GM18499 (cell line): ENCODE measurements around the gene ARRB2.
A peak's percentile ranks its signal among the peaks of the same experiment; 100 is the strongest.
"Not testable (repeated sequence)": the region's sequence is repeated elsewhere in the genome, so short reads cannot be mapped to it uniquely, and the experiment has no call there.

Experiments used
- ATAC-seq: cut with Tn5 transposase; IDR thresholded peaks from one replicate; pipeline ENCODE4 v1.9.1; 2021; ENCODE audit warnings: moderate number of reproducible peaks; ENCODE audit not compliant: insufficient read depth, unreplicated experiment

ARRB2 gene

DNA sequence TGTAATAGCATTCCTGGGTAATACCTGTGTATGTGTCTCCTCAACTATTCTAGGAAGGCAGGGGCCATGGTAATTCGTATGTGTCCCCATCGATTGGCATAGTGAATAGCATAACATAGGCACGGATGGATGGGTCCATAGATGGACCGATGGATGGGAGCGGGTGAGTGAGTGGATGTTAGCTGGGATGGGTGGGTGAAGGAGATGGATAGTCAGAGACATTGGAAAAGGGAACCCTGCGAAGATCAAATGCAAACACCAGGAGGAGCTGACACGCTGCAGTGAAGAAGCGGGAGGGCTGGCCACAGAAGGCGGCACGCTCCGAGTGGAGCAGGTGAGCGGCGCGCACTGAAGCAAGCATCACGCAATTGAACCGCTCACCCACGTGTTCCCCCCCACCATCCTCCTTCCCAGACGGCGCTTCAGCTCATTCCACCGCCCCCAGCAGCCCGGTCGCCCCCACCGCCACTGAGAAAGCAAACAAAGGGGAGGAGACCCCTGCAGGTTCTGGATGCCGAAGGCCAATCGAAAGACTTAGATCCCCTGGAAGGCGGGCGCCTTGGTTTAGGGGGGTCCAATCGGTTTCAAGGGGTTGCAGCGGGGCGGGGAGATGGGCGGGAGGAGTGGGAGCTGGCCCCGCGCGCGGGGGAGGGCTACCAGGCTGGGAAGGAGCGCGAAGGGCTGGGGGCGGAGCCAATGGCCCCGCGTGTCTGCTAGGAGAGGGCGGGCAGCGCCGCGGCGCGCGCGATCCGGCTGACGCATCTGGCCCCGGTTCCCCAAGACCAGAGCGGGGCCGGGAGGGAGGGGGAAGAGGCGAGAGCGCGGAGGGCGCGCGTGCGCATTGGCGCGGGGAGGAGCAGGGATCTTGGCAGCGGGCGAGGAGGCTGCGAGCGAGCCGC is at the start of gene ARRB2:
TSS of gene ARRB2 (plus strand) at position 839 of the 899 bp plus-strand sequence. CDS start 90 bp downstream, outside the sequence.
- peak; percentile 33 for ATAC-seq

DNA sequence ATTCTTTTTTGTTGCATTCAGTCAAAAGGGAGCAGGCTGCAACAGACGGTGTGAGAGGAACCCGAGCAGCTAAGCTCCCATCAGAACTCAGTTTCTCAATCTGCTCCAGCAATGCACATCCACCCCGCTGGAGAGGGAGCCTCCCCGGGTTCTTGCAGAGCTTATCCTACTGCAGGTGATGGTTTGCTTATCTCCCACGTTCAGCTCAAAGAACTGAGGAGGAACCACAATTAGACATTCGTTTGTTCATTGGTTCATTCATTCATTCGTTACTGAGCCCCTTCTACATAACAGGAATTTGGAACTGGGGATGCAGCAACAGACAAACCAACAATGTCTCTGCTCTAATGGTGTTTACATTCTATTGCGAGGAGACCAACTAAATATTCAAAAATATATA is 46.7 kb upstream of the ARRB2 start:
- no peak for ATAC-seq

DNA sequence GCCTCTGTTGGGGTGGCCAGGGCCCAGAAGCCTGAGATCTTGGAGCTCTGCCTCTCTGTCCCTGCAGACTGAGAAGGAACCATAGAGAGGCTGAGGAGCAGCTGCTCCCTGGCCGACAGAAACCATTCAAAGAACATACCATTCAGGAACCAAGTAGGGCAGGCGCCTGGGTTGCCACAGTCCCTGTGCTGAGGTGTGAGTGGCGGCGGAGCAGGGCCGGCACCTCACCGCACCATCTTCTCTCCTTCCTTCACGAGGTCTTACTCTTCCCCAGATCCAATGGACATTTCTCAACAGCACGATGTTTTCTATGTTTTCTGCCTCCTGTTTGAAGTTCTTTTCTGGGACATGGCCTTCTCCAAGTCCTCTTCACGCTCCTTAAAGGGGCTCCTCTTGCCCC is 46.2 kb upstream of the ARRB2 start:
- ATAC-seq = no peak

DNA sequence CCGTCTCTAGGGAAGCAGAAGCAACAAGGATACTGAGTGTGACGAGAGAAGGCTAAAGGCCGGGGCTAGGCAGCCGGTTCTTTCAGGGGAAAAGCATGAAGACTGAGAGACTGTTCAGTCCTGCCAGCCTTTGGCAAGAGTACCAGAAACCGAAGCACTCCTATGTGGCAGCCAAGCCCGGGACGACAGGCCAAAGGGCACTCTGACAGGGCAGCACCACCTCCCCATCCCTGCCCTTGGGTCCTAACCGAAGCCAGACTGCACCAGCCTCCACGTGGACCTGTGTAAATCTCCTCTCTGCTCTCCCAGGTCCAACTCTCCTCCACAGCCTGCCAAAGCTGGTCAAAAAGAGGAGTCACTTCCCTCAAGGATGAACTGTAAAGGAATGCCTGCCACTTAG is 45.4 kb upstream of the ARRB2 start:
- ATAC-seq = no peak

DNA sequence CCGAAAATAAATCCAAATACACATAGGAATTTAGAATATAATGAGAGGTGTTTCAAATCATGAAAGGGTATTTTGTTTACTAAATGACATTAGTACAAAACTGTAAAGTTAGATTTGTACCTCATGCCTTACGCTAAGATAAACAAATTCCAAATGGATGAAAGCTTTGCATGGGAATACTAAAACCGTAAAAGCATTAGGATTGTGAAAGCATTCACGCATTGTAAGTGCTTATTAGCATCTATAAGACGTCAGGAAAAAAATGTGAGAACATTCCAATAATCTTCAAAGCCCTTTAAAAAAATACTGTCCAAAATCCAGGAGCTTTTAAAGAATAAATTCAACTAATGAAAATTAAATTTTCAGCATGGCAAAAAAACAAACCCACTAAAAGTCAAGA is 44.1 kb upstream of the ARRB2 start:
- ATAC-seq = no peak

DNA sequence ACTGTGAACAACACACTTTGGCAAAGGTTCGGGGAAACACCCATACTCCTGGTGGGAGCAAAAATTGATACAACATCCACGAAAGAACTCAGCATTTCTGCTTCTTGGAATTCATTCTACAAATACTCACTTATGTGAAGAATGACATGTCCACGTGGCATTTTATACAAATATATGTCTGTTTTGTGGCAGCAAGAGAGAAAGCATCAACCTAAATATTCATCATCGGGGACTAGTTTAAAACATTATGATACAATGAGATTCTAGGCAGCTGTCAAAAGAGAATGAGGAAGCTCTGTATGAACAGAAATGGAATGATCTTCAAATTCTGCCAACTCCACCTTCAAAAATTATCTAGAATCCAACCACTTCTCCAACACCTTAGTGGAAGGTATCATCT is 43.3 kb upstream of the ARRB2 start:
- no peak for ATAC-seq

DNA sequence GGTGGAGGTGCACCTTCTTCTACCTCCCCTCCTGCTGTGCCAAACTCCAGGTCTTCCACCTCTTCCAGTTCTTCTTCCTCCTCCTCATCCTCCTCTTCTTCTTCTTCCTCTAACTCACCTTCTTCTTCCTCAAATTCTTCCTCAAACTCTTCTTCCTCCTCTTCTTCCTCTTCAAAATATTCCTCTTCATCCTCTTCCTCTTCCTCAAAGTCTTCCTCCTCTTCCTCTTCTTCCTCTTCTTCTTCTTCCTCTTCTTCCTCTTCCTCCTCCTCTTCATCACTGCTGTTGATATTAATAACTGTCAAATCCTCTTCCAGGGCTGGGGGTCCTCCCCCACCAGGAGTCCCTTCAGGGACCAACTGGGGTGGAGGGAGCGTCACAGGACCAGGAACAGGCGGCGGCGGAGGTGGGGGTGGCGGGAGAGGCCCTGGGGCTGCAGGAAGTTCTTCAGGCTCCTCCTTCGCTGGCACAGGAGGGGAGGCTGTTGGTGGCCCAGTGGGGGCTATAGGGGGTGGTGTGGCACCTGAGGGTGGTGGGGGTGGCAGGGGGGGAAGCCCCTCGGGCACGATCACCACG is 38.3 kb upstream of the ARRB2 start:
- no peak for ATAC-seq

DNA sequence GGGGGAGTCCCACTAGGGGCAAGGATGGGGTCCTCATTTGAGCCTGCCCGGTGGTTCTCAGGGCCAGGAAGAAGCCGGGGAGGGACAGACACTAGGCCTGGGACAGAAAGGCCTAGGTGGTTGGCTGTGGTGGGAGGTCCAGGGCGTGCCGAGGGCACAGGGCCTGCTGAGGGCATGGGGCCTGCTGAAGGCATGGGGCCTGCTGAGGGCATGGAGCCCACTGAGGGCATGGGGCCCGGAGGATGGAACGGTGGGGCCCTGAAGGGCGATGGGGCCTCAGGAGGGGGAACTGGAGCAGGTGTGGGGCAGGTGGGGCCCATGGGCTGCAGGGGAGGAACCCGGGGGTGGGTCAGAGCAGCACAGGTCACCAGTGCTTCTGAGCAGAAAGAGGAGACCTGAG is 37.7 kb upstream of the ARRB2 start:
- no peak for ATAC-seq

GRCh38 chr17:4673169-4673568 is 37.3 kb upstream of the ARRB2 start:
- no peak for ATAC-seq

DNA sequence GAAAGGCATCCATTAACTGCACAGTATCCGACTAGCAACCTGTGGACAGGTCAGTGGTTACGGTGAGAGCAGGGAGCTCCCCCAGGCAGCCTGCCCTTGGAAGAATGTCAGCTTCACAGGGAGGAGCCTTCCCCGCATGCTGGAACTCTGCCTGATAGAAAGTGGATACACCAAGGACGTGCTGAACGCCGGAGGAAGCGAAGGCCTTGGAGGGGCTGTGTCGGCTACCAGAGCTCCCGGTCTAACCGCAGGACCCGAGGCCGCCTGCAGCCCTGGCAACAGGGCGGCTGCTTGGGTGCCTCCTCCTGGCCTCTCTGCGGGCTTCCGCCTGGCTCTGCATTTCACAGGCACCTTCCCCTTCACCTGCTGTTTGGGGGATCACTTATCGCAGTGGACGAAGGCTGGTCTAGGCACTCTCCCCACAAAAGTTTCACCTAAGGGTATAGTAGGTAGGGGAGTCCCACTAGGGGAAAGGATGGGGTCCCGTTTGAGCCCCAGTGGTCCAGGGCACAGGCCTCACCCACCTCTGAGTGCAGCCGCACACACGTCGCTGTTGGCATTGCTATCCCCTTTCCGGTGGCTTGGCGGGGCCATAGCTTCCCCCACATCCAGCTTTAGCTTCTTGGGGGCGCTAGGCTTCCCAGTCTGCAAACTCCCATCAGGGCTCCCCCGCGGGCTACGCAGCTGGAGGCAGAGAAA is 36.3 kb upstream of the ARRB2 start:
- no peak for ATAC-seq

DNA sequence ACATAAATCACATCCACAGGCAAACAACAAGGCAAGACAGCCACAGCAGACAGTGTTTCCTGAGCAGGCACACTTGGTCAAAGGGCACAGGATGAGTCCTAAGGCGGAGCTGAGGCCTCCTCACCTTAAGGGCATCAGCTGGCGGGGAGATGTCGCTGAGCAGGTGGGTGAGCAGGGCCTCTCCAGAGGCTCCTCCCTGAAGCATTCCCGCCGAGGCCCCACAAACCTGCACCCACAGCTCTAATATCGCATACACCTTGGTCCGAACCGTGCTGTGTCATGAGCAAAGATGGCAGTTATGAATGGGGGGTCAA is 35.8 kb upstream of the ARRB2 start:
- no peak for ATAC-seq

DNA sequence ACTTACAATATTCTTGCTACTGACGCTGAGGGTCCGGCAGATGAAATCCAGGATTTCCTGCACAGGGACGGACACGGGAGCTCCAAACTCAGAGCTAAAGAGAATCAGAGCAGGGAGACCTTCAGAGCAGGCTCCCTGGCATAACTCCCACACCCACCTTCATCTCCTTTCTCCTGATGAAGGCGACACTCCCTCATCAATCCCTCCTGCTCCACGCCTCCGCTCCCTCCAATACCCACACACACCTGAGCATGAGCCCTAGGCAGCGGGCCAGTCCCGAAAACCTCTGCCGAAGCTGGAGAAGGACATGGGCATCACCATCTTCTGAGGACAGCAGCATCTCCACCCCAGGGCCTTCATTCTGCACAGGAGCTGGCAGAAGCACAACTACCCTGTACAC is 34.6 kb upstream of the ARRB2 start:
- no peak for ATAC-seq

DNA sequence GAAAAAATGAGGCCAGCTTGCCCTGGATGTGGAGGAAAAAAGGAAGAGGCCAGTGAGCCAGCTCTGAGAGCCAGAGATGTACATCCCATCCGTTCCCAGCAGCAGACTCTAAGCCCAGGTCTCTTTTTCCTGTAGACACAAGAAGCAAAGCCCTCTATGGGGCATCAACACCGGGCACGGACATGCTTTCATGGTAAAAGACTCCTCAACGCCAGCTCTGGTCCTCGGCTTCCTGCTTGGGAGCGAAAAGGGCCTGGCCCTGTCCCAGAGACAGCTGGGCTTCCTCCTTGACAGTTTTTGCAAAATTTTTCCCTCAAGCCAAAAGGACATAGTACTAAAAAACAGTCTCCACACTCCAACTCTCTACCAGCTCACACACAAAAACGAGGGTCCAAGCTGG is 33.6 kb upstream of the ARRB2 start:
- no peak for ATAC-seq

DNA sequence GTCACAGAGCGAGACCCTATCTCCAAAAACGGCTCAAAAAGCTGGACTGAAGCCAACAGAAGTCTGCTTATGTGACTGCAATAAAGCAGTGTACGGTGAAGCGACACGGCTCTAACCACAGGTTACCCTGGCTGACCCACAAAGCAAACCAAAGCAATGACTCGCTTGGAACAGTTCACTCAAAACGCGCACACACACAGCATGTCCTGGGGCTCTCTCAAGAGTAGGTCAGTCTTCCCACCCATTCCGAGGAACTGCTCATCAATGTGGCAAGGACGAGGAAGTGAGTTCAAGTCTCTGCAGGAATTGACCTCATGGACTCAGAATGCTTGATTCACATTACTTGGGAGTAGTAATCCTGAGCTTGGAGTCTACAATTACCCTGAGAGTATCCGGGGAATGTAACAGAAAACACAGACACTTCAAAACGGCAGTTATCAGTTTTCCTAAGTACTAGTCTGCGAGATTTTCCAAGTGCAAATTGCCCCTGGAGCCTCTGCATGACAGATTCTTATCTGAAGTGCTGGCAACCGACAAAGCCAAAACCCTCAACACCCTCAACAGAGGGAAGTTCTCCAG is 31.9 kb upstream of the ARRB2 start:
- ATAC-seq = no peak

- ATAC-seq = no peak
Measured at GRCh38 chr17:4679658-4680057, 30.8 kb upstream of the ARRB2 start.

DNA sequence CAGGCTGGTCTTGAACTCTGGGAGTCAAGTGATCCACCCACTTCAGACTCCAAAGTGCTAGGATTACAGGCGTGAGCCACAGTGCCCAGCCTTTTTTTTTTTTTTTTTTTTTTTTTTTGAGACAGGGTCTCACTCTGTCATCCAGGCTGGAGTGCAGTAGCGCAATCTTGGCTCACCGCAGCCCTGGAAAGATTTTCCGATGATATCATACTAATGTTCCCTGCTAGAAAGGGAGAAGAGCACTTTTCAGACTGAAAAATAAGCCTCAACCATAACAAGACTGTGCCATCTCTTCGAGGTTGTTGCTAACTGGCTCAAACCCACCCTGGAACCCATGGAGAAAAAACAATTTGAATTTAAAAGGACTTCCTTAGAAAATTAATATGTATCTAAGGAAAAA is 26.7 kb upstream of the ARRB2 start:
- ATAC-seq = not testable (repeated sequence)

DNA sequence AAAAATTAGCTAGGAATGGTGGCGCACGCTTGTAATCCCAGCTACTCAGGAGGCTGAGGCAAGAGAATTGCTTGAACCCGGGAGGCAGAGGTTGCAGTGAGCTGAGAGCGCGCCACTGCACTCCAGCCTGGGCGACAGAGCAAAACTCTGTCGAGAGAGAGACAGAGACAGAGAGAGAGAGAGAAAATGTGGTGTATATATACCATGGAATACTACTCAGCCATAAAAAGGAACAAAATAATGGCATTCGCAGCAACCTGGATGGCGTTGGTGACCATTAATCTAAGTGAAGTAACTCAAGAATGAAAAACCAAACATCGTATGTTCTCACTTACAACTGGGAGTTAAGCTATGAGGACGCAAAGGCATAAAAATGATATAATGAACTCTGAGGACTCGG is 20.6 kb upstream of the ARRB2 start:
- ATAC-seq = not testable (repeated sequence)

DNA sequence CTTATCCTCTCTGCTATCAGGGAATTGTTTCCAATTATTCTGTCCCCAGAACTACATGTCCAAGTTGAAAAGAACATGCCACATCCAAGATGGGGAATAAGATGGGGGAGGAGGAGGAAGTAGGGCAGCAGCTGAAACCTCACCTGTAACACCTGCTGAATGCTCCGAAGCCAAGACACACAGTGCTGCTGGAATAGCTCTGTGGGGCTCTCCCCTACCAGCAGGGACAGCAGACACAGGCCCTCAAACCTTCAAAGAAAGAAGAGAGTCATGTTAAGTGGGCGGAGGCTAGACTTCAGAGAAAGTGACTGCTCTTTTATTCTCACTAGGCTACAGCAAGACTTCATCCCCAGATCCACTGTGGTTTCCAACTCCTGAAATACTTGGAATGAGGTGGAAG is 19.7 kb upstream of the ARRB2 start:
- no peak for ATAC-seq

- no peak for ATAC-seq
Measured at GRCh38 chr17:4691686-4692085, 18.7 kb upstream of the ARRB2 start.

GRCh38 chr17:4693416-4693815 is 17.0 kb upstream of the ARRB2 start:
- no peak for ATAC-seq

GRCh38 chr17:4696437-4696805 is 14.0 kb upstream of the ARRB2 start:
- ATAC-seq = no peak
